Retina (tissue), 1 donor: ENCODE measurements around the gene ALDOB.

ENCODE experiments used
- DNase-seq: peaks from one replicate; pipeline ENCODE4 v3.0.0-alpha.2; 2016

Gene ALDOB

DNA sequence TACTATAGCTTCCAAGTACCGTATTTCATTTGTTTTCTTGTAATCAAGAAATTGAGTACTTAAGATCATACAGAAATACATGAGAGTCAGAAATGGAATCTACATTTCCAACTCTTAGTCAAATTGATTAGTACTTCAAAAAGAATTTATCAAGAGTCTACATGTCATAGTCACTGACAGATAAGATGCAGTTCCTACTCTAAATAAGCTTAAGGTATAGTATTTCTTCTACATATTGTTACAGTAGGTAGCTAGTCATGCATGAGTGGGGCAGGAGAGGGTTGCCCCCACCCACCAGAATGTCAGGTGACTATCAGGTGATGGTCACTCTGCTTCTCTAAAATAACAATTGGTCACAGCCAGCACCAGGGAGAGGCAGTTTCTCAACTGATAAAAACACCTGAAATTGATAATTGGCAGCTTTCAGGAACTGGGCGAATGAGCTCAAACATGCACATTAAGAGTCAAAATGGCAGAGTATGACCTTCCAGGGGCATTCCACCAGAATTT, 53.7 kb downstream of the ALDOB start:
- DNase-seq: no peak

DNA sequence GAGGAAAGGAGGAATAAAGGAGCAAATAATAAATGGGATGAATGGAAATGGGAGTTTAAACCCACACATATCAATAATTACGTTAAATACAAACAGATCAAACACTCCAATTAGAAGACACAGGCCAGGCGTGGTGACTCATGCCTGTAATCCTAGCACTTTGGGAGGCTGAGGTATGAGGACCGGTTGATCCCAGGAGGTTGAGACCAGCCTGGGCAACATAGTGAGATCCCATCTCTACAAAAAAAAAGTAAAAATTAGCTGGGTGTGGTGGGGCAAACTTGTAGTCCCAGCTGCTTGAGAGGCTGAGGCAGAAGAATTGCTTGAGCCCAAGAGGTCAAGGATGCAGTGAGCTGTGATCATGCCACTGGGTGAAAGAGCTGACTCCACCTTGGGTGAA, 54.5 kb downstream of the ALDOB start:
- no peak for DNase-seq

DNA sequence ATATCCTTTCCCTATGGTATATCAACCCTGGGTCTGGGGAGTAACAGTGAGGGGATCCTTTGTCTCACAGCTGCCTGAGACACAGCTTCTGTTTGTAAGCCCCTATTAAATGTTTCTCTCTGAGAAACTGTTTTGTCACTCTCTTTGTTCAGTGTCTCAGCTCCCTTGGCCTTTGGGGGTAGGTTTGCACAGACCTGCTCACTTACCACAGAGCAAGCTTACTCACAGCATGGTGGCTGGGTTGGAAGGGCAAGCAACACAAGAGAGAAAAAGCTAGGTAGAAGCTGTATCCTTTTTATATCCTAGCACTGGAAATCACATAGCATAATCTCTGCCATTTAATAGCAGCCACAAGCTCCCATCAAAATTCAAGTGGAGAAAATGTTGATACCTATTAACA, 55.3 kb downstream of the ALDOB start:
- DNase-seq: no peak

DNA sequence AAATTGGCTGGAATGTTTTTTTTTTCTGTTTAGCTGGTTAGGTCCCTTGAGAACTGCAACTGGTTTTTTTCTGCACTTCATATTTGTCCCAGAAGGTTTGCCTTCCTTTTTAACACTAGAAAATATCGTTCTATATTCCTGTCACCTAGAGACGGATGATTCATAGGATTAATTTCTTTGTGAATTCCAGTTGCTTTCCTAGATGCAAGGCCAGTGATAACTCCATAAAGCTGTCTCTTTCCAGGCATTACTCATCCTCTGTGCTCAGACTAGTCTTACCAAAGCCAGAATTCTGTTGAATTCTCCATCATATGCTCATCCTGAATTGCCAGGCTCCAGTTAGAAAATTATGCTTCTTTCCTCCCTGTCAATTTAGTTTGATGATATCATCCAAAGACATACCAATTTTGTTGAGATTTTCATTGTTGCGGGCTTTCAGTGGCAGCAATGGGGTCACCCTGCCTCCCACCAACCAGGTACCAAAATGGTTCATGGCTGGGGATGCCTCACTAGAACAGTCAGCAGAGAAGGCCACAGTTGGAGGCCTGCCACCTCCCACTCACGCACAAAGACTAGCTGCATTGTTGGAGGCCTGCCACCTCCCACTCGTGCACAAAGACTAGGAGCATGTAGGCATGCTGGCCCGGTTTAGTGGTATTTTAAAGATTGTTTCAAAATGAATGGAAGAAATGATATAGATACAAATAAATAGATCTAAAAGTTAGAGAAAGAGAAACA, 59.3 kb downstream of the ALDOB start:
- DNase-seq: no peak

DNA sequence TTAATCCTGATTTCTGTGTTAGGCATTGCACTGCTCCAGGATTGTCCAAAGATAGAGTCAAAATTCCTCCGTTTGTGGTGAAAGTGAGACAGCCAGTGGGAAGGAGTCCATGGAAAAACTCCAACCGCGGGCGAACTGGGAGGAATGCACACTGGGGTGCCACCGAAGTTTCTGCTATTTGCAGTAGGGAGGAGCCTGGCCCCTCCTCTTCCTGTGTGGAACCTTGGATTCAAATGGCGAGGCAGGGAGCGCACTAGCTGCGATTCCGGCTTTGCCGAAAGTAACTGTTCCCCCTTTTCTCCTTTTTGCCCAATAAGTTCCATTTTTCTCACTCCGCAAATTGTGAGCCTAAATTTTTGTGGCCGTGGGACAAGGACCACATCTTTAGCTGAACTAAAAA, 60.0 kb downstream of the ALDOB start:
- DNase-seq: no peak

DNA sequence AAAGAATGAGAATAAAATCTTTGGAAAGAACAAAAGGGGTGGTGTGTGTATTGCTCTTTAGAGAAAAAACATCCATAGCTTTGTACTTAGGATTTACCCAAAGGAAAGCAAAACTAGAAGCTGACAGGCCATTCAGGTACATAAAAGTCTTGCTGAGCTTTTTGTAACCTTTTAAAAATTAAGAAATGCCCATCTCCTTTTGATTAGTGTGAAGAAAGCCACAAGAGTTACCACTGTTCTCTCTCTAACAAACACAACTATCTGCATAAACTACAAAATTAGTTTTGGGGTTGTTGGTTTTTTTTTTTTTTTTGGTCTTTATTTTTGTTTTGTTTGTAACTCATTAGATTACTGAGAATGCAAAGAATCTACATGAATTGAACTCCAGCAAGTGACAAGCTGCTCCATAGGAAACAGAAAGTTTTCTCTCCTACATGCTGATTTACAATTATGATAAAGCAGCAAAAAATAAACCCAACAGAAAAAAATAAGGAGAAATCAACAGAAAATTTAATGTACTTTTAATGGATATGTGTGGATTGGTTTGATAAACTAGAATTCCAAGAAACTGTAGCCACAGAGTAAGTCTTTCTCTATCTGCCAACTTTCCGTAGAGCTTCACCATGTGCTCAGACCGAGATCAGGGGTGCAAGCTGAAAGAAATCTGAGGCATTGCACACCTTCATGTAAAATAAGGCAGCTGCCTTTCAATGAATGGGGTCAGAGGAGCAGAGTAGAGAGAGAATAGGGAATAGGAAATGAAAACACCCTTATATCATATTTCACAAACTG, 63.1 kb downstream of the ALDOB start:
- DNase-seq: no peak

DNA sequence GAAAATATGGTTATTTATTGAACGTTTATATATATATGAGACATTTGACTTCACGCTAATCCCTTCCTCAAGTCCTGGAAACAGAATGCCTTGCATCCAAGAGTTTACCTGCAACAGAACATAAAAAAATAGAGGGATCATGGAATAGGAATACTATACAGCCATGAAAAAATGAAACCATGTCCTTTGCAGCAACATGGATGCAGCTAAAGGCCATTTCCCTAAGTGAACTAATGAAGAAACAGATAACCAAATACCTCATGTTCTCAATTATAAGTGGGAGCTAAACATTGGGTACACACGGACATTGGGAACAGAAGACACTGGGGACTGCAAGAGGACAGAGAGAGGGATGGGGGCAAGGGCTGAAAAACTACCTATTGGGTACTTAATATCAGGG, 63.8 kb downstream of the ALDOB start:
- no peak for DNase-seq
